K562 (cell line): ENCODE data around the gene TRPM4. TPM values are rescaled to one million over a fixed set of nuclear protein-coding genes. Genes with fewer than 3 reads are reported as not detected.

Experiments
- ARID2 ChIP-seq: fragments of 450-650 bp; IDR thresholded peaks from 2 replicates; pipeline ENCODE4 v1.6.1; 2017; ENCODE audit warnings: antibody characterized with exemption, mild to moderate bottlenecking
- E2F4 ChIP-seq: sonication (generic); formaldehyde crosslinking; IDR thresholded peaks from 2 replicates; pipeline ENCODE4 v1.8.0; 2022; ENCODE audit warnings: mild to moderate bottlenecking, low read depth, missing genetic modification reagents
- FOXJ2 ChIP-seq: fragments of 200-800 bp; sonication (Bioruptor generic); IDR thresholded peaks from 2 replicates; pipeline ENCODE4 v1.6.1; 2016; ENCODE audit warnings: missing genetic modification characterization, missing compliant biosample characterization
- HNRNPLL ChIP-seq: fragments of 200-400 bp; formaldehyde crosslinking; IDR thresholded peaks from 2 replicates; pipeline ENCODE4 v1.6.1; 2017; ENCODE audit warnings: low read length, low read depth, mild to moderate bottlenecking; ENCODE audit not compliant: poor library complexity, severe bottlenecking
- ILF3 ChIP-seq: fragments of 450-650 bp; IDR thresholded peaks from 2 replicates; pipeline ENCODE4 v1.6.1; 2018; ENCODE audit warnings: antibody characterized with exemption, mild to moderate bottlenecking, moderate library complexity, borderline replicate concordance
- SAP30 ChIP-seq: fragments of 200-600 bp; sonication (generic); IDR thresholded peaks from 2 replicates; pipeline ENCODE4 v1.6.1; 2012; ENCODE audit warnings: borderline replicate concordance, low read depth, mild to moderate bottlenecking, moderate library complexity, low read length, control low read depth, inconsistent platforms; ENCODE audit not compliant: insufficient read depth, poor library complexity, severe bottlenecking
- SMAD2 ChIP-seq: fragments of 150-350 bp; IDR thresholded peaks from 2 replicates; pipeline ENCODE4 v1.6.1; 2014; ENCODE audit warnings: low read depth, mild to moderate bottlenecking, low read length
- SRSF9 ChIP-seq: fragments of 200-400 bp; formaldehyde crosslinking; IDR thresholded peaks from 2 replicates; pipeline ENCODE4 v1.6.1; 2017; ENCODE audit warnings: low read depth, low read length, borderline replicate concordance
- ZFPM2 ChIP-seq: fragments of 250-450 bp; sonication (Bioruptor Pico); IDR thresholded peaks from 2 replicates; pipeline ENCODE4 v1.5.1; 2022; ENCODE audit warnings: mild to moderate bottlenecking
- ZNF253 ChIP-seq: fragments of 250-450 bp; sonication (Bioruptor Pico); conservative IDR thresholded peaks from 2 replicates; pipeline ENCODE4 v1.6.1; 2021; ENCODE audit warnings: mild to moderate bottlenecking
- ZNF395 ChIP-seq: fragments of 200-800 bp; sonication (Bioruptor generic); IDR thresholded peaks from 2 replicates; pipeline ENCODE4 v1.6.1; 2017; ENCODE audit warnings: missing genetic modification characterization, missing compliant biosample characterization
- ZNF584 ChIP-seq: fragments of 200-800 bp; sonication (Bioruptor generic); IDR thresholded peaks from 2 replicates; pipeline ENCODE4 v1.6.1; 2016; ENCODE audit warnings: low read depth, mild to moderate bottlenecking, missing genetic modification characterization, missing compliant biosample characterization
- ZNF696 ChIP-seq: fragments of 250-450 bp; sonication (Bioruptor Pico); conservative IDR thresholded peaks from 2 replicates; pipeline ENCODE4 v1.4.0; 2020; ENCODE audit warnings: mild to moderate bottlenecking, moderate library complexity
- ZNF778 ChIP-seq: fragments of 450-650 bp; formaldehyde crosslinking; IDR thresholded peaks from 2 replicates; pipeline ENCODE4 v1.4.0; 2020; ENCODE audit warnings: mild to moderate bottlenecking, moderate library complexity
- polyA plus RNA-seq, 8 experiments: library from polyadenylated mRNA; depleted of rRNA in 4 of 8; stranded (reverse) in 5 of 8; unstranded in 3 of 8; fragments of >200 nt; fragmentation: Nextera tagmentation in 2 of 8; fragmentation: Illumina TruSeq in 1 of 8; extraction: Ambion mirVana in 2 of 8; extraction: Trizol in 1 of 8; gene quantifications; 2 replicates each; pipeline versions ENCODE4 v1.2.1 to v1.2.3, GENCODE V29; 2011 to 2014; ENCODE audit warnings: inconsistent platforms in 1 of 8, missing spikeins in 1 of 8
- total RNA-seq, 7 experiments: library from RNA; depleted of rRNA in 6 of 7; stranded (reverse); fragments of >200 nt in 6 of 7; fragmentation: Illumina TruSeq in 2 of 7; extraction: Trizol in 2 of 7; gene quantifications; 2 replicates each; pipeline versions ENCODE4 v1.2.1 to v1.2.3, GENCODE V29; 2011 to 2021; ENCODE audit warnings: low replicate concordance in 1 of 7
- TF ChIP-seq, protein P1 (sequence below): sonication (generic); formaldehyde crosslinking; IDR thresholded peaks from 2 replicates; pipeline ENCODE4 v1.8.0; 2022; ENCODE audit warnings: mild to moderate bottlenecking, missing genetic modification reagents
- TF ChIP-seq, protein P2 (sequence below): IDR thresholded peaks from 2 replicates; pipeline ENCODE4 v1.6.1; 2011; ENCODE audit not compliant: insufficient read length; ENCODE audit errors: extremely low read depth
- TF ChIP-seq, protein P3 (sequence below): sonication (generic); formaldehyde crosslinking; IDR thresholded peaks from 2 replicates; pipeline ENCODE4 v1.8.1; 2023; ENCODE audit warnings: mild to moderate bottlenecking, missing genetic modification reagents

The TRPM4 gene
- total and polyA plus RNA-seq, 9 of the 15 experiments (the other 6 are each of a cell fraction or from before 2014, with no cell fraction given), result 6.5 to 45.4 (median 15.2) TPM

- TF ChIP-seq SMAD2, result no peak
- TF ChIP-seq, protein P1, sequence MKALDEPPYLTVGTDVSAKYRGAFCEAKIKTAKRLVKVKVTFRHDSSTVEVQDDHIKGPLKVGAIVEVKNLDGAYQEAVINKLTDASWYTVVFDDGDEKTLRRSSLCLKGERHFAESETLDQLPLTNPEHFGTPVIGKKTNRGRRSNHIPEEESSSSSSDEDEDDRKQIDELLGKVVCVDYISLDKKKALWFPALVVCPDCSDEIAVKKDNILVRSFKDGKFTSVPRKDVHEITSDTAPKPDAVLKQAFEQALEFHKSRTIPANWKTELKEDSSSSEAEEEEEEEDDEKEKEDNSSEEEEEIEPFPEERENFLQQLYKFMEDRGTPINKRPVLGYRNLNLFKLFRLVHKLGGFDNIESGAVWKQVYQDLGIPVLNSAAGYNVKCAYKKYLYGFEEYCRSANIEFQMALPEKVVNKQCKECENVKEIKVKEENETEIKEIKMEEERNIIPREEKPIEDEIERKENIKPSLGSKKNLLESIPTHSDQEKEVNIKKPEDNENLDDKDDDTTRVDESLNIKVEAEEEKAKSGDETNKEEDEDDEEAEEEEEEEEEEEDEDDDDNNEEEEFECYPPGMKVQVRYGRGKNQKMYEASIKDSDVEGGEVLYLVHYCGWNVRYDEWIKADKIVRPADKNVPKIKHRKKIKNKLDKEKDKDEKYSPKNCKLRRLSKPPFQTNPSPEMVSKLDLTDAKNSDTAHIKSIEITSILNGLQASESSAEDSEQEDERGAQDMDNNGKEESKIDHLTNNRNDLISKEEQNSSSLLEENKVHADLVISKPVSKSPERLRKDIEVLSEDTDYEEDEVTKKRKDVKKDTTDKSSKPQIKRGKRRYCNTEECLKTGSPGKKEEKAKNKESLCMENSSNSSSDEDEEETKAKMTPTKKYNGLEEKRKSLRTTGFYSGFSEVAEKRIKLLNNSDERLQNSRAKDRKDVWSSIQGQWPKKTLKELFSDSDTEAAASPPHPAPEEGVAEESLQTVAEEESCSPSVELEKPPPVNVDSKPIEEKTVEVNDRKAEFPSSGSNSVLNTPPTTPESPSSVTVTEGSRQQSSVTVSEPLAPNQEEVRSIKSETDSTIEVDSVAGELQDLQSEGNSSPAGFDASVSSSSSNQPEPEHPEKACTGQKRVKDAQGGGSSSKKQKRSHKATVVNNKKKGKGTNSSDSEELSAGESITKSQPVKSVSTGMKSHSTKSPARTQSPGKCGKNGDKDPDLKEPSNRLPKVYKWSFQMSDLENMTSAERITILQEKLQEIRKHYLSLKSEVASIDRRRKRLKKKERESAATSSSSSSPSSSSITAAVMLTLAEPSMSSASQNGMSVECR (CRISPR knock-in tag), result no peak
- TF ChIP-seq ZNF584 (CRISPR knock-in tag), result no peak
- TF ChIP-seq ZFPM2, result no peak
- TF ChIP-seq SRSF9, result no peak
- 0 out of 2 replicates have a peak, but pooled peaks have one; percentile 56 for TF ChIP-seq ZNF253 (CRISPR knock-in tag)
- TF ChIP-seq ZNF696 (CRISPR knock-in tag), result no peak
- TF ChIP-seq FOXJ2 (tag), result no peak
- no peak for TF ChIP-seq ILF3
- TF ChIP-seq E2F4 (CRISPR knock-in tag), result no peak
- TF ChIP-seq, protein P2, sequence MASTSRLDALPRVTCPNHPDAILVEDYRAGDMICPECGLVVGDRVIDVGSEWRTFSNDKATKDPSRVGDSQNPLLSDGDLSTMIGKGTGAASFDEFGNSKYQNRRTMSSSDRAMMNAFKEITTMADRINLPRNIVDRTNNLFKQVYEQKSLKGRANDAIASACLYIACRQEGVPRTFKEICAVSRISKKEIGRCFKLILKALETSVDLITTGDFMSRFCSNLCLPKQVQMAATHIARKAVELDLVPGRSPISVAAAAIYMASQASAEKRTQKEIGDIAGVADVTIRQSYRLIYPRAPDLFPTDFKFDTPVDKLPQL, result no peak
- no peak for TF ChIP-seq ZNF778
- no peak; the same call in 1 of the 2 replicates for TF ChIP-seq ZNF395 (CRISPR knock-in tag)
- TF ChIP-seq SAP30, result peak; percentile 11
- TF ChIP-seq HNRNPLL, result peak; percentile 52
- TF ChIP-seq, protein P3, sequence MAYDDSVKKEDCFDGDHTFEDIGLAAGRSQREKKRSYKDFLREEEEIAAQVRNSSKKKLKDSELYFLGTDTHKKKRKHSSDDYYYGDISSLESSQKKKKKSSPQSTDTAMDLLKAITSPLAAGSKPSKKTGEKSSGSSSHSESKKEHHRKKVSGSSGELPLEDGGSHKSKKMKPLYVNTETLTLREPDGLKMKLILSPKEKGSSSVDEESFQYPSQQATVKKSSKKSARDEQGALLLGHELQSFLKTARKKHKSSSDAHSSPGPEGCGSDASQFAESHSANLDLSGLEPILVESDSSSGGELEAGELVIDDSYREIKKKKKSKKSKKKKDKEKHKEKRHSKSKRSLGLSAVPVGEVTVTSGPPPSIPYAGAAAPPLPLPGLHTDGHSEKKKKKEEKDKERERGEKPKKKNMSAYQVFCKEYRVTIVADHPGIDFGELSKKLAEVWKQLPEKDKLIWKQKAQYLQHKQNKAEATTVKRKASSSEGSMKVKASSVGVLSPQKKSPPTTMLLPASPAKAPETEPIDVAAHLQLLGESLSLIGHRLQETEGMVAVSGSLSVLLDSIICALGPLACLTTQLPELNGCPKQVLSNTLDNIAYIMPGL (CRISPR knock-in tag), result 0 out of 2 replicates have a peak, but pooled peaks have one; percentile 23
- 0 out of 2 replicates have a peak, but pooled peaks have one; percentile 41 for TF ChIP-seq ARID2
These were observed at the start of gene TRPM4 (continued) for GRCh38 chr19:49157445-49158224.
